K562 (cell line): ENCODE data around the gene GBX1. TPM values are rescaled to one million over a fixed set of nuclear protein-coding genes. Genes with fewer than 3 reads are reported as not detected.

Experiments used
- ATAC-seq: fragments of 200-7000 bp; cut with Tn5 transposase; 3 replicates; pipeline ENCODE4 v1.9.1; 2020; ENCODE audit warnings: moderate library complexity
- BruUV-seq: library from RNA; stranded (reverse); fragments of 400-500 nt; replicated peaks from 2 replicates; lab custom pipeline; 2021; lab: Mats Ljungman, UMichigan
- CTCF ChIA-PET: fragments of 300-600 bp; formaldehyde crosslinking; extraction: SDS; loops from one replicate; lab custom pipeline; 2021; ENCODE audit warnings: low intra/inter-chr PET ratio; lab: Yijun Ruan, JAX
- POLR2A ChIA-PET: fragments of 300-600, 350-650 bp; sonication (Branson Sonifier 250); formaldehyde crosslinking; extraction: SDS; loops from one replicate; lab custom pipeline; 2021; ENCODE audit warnings: antibody characterized with exemption, inconsistent platforms; lab: Yijun Ruan, JAX
- DNase-seq, 4 experiments: peaks; one replicate each; pipeline versions ENCODE4 v3.0.0 to v3.0.0-alpha.2; 2011 to 2018; ENCODE audit warnings: low spot score in 3 of 4, mixed read lengths in 3 of 4; ENCODE audit errors: extremely low read depth in 1 of 4
- FAIRE-seq: peaks from 2 replicates; lab custom pipeline; 2011; peaks lifted over from hg19 to GRCh38; lab: Jason Lieb, UNC
- H2AFZ ChIP-seq: 2 replicates; pipeline ENCODE4 v1.6.0; 2011; ENCODE audit warnings: low read depth, low read length, control low read depth, inconsistent platforms
- H3K27ac ChIP-seq: fragments of 200-600 bp; 3 replicates; pipeline ENCODE4 v1.8.0; 2011; ENCODE audit warnings: low read depth, mild to moderate bottlenecking, control low read depth, inconsistent platforms, low read length, moderate library complexity, mixed read lengths; ENCODE audit errors: extremely low read depth
- H3K27me3 ChIP-seq, 2 experiments: fragments of 300-600 bp in 1 of 2; 2 replicates in 1 of 2; 3 replicates in 1 of 2; pipeline versions ENCODE4 v1.6.0 to v1.8.0; 2011; ENCODE audit warnings: inconsistent platforms in 2 of 2, low read length in 2 of 2, mild to moderate bottlenecking in 1 of 2, mixed read lengths in 1 of 2, moderate library complexity in 1 of 2; ENCODE audit not compliant: control insufficient read depth in 2 of 2, insufficient read depth in 2 of 2
- H3K36me3 ChIP-seq: fragments of 300-600 bp; 3 replicates; pipeline ENCODE4 v1.8.0; 2011; ENCODE audit warnings: mild to moderate bottlenecking, low read length, inconsistent platforms; ENCODE audit not compliant: control insufficient read depth, insufficient read depth
- H3K4me1 ChIP-seq, 2 experiments: fragments of 200-600 bp in 1 of 2; replicated peaks in 1 of 2; 2 replicates in 1 of 2; 3 replicates in 1 of 2; pipeline versions ENCODE4 v1.5.1 to v1.8.0; 2011; ENCODE audit warnings: inconsistent platforms in 2 of 2, low read length in 2 of 2, mild to moderate bottlenecking in 1 of 2, mixed read lengths in 1 of 2, moderate library complexity in 1 of 2; ENCODE audit not compliant: control insufficient read depth in 2 of 2, insufficient read depth in 2 of 2
- H3K4me2 ChIP-seq: 2 replicates; pipeline ENCODE4 v1.6.1; 2011; ENCODE audit warnings: low read length, control low read depth, inconsistent platforms, mixed read lengths; ENCODE audit not compliant: insufficient read depth
- H3K4me3 ChIP-seq: fragments of 200-600 bp; sonication (generic), shearing (Covaris generic); 2 replicates; pipeline ENCODE4 v1.5.1; 2016; ENCODE audit warnings: control low read depth, inconsistent platforms
- H3K79me2 ChIP-seq: fragments of 200-600 bp; 3 replicates; pipeline ENCODE4 v1.8.0; 2011; ENCODE audit warnings: low read length, inconsistent platforms; ENCODE audit not compliant: control insufficient read depth, insufficient read depth
- H3K9ac ChIP-seq, 2 experiments: 2 replicates each; pipeline versions ENCODE4 v1.6.0 to v1.6.1; 2011; ENCODE audit warnings: low read depth in 2 of 2, low read length in 2 of 2, control low read depth in 1 of 2, inconsistent platforms in 1 of 2, mild to moderate bottlenecking in 1 of 2, mixed read lengths in 1 of 2; ENCODE audit not compliant: insufficient read depth in 1 of 2
- H3K9me1 ChIP-seq: one replicate; pipeline ENCODE4 v1.6.0; 2011; ENCODE audit warnings: inconsistent platforms, mild to moderate bottlenecking, low read length, moderate library complexity; ENCODE audit not compliant: control insufficient read depth, insufficient read depth
- H3K9me3 ChIP-seq: replicated peaks from 2 replicates; pipeline ENCODE4 v1.5.1; 2011; ENCODE audit warnings: low read depth, low read length, inconsistent platforms; ENCODE audit not compliant: control insufficient read depth, insufficient read depth
- H4K20me1 ChIP-seq: replicated peaks from 2 replicates; pipeline ENCODE4 v1.6.1; 2011; ENCODE audit warnings: low read length, inconsistent platforms, mixed read lengths; ENCODE audit not compliant: control insufficient read depth, insufficient read depth
- BRCA1 ChIP-seq, 2 experiments: fragments of 450-650 bp in 1 of 2; sonication (generic) in 1 of 2; formaldehyde crosslinking in 1 of 2; IDR thresholded peaks; 2 replicates each; pipeline versions ENCODE4 v1.5.0 to v1.6.1; 2017 to 2020; ENCODE audit warnings: mild to moderate bottlenecking in 1 of 2, missing genetic modification reagents in 1 of 2
- CBX3 ChIP-seq, 2 experiments: IDR thresholded peaks; 1 replicate in 1 of 2; 2 replicates in 1 of 2; pipeline ENCODE4 v1.6.1; 2012; ENCODE audit warnings: inconsistent platforms in 2 of 2, low read length in 2 of 2, borderline replicate concordance in 1 of 2, control low read depth in 1 of 2
- IRF2 ChIP-seq: sonication (generic); formaldehyde crosslinking; IDR thresholded peaks from 2 replicates; pipeline ENCODE4 v1.8.1; 2022; ENCODE audit warnings: mild to moderate bottlenecking, missing genetic modification reagents
- KLF16 ChIP-seq: IDR thresholded peaks from 2 replicates; pipeline ENCODE4 v1.6.1; 2016; ENCODE audit warnings: antibody characterized with exemption
- LEF1 ChIP-seq: fragments of 450-650 bp; IDR thresholded peaks from 2 replicates; pipeline ENCODE4 v1.6.1; 2016; ENCODE audit warnings: mild to moderate bottlenecking
- MAFG ChIP-seq: fragments of 450-650 bp; conservative IDR thresholded peaks from 2 replicates; pipeline ENCODE4 v1.6.1; 2016; ENCODE audit warnings: missing genetic modification characterization, missing compliant biosample characterization
- POLR2G ChIP-seq: fragments of 200-400 bp; formaldehyde crosslinking; IDR thresholded peaks from 2 replicates; pipeline ENCODE4 v1.6.1; 2017; ENCODE audit warnings: low read depth, mild to moderate bottlenecking, antibody characterized with exemption, low read length, moderate library complexity
- RBM34 ChIP-seq: fragments of 200-400 bp; formaldehyde crosslinking; IDR thresholded peaks from 2 replicates; pipeline ENCODE4 v1.6.1; 2018; ENCODE audit warnings: low read length, borderline replicate concordance; ENCODE audit not compliant: insufficient read depth
- SETDB1 ChIP-seq: IDR thresholded peaks from one replicate; pipeline ENCODE4 v1.6.1; 2012; ENCODE audit warnings: low read length, control low read depth, inconsistent platforms
- SMARCB1 ChIP-seq: IDR thresholded peaks from 2 replicates; pipeline ENCODE4 v1.6.1; 2011; ENCODE audit warnings: improper control_type of control experiment, low read depth; ENCODE audit not compliant: insufficient read length
- ZKSCAN8 ChIP-seq: fragments of 200-800 bp; sonication (Bioruptor generic); IDR thresholded peaks from 2 replicates; pipeline ENCODE4 v1.6.1; 2016; ENCODE audit warnings: missing genetic modification characterization, missing compliant biosample characterization
- ZNF197 ChIP-seq: fragments of 200-800 bp; sonication (Bioruptor generic); IDR thresholded peaks from 2 replicates; pipeline ENCODE4 v1.6.1; 2016; ENCODE audit warnings: low read depth, missing genetic modification characterization, missing compliant biosample characterization
- WGBS: fragments of 100-300 bp; shearing (Covaris generic); methylation state at CpG from one replicate; pipeline ENCODE4 v1.1.6; 2016; ENCODE audit warnings: low coverage, mixed read lengths; ENCODE audit not compliant: insufficient coverage; ENCODE audit errors: missing lambda C conversion rate; 5-methylcytosine and 5-hydroxymethylcytosine counted together
- in situ Hi-C: fragments of 300-500 bp; cut with MboI; formaldehyde crosslinking; loops from 4 replicates; pipeline ENCODE4 v1.15.0; 2018; ENCODE audit warnings: inconsistent platforms, mixed read lengths
- intact Hi-C: fragments of 100-400 bp; cut with micrococcal nuclease; formaldehyde crosslinking; loops from 2 replicates; pipeline ENCODE4 v1.14.2; 2022
- polyA plus RNA-seq, 8 experiments: library from polyadenylated mRNA; depleted of rRNA in 4 of 8; stranded (reverse) in 5 of 8; unstranded in 3 of 8; fragments of >200 nt; fragmentation: Nextera tagmentation in 2 of 8; fragmentation: Illumina TruSeq in 1 of 8; extraction: Ambion mirVana in 2 of 8; extraction: Trizol in 1 of 8; gene quantifications; 2 replicates each; pipeline versions ENCODE4 v1.2.1 to v1.2.3, GENCODE V29; 2011 to 2014; ENCODE audit warnings: inconsistent platforms in 1 of 8, missing spikeins in 1 of 8
- total RNA-seq, 7 experiments: library from RNA; depleted of rRNA in 6 of 7; stranded (reverse); fragments of >200 nt in 6 of 7; fragmentation: Illumina TruSeq in 2 of 7; extraction: Trizol in 2 of 7; gene quantifications; 2 replicates each; pipeline versions ENCODE4 v1.2.1 to v1.2.3, GENCODE V29; 2011 to 2021; ENCODE audit warnings: low replicate concordance in 1 of 7
- TF ChIP-seq, protein P1 (sequence below): IDR thresholded peaks from 2 replicates; pipeline ENCODE4 v1.6.1; 2011; ENCODE audit warnings: borderline replicate concordance, low read depth, mild to moderate bottlenecking, moderate library complexity, low read length; ENCODE audit not compliant: insufficient read depth, poor library complexity, severe bottlenecking
- TF ChIP-seq, protein P2 (sequence below), 2 experiments: fragments of 450-650 bp; IDR thresholded peaks; 2 replicates each; pipeline ENCODE4 v1.6.1; 2016
- TF ChIP-seq, protein P3 (sequence below): fragments of 250-450 bp; sonication (Bioruptor Pico); IDR thresholded peaks from 2 replicates; pipeline ENCODE4 v1.5.0; 2021

Gene GBX1
- total and polyA plus RNA-seq, 9 of the 15 experiments (the other 6 are each of a cell fraction or from before 2014, with no cell fraction given): not detected

DNA sequence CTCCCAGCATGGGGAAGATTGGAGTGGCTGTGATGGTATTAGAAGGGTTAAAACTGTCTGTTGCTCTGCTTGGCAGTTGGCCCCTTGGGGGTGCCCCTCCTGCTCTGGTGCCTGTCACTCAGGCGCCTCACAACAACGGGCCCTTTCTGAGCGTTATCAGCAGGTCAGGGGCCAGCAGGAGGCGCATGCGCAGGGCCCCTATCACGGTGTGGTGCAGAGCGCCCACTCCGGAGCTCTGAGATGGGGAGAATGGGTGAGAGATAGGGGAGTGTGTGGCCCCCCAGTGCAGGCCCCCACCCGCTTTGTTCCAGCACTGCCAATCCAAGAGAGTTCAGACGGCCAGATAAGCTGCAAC is 24.8 kb downstream of the GBX1 start (continued):
- TF ChIP-seq, protein P1, sequence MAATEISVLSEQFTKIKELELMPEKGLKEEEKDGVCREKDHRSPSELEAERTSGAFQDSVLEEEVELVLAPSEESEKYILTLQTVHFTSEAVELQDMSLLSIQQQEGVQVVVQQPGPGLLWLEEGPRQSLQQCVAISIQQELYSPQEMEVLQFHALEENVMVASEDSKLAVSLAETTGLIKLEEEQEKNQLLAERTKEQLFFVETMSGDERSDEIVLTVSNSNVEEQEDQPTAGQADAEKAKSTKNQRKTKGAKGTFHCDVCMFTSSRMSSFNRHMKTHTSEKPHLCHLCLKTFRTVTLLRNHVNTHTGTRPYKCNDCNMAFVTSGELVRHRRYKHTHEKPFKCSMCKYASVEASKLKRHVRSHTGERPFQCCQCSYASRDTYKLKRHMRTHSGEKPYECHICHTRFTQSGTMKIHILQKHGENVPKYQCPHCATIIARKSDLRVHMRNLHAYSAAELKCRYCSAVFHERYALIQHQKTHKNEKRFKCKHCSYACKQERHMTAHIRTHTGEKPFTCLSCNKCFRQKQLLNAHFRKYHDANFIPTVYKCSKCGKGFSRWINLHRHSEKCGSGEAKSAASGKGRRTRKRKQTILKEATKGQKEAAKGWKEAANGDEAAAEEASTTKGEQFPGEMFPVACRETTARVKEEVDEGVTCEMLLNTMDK: peak; percentile 3
- TF ChIP-seq SMARCB1: no peak

DNA sequence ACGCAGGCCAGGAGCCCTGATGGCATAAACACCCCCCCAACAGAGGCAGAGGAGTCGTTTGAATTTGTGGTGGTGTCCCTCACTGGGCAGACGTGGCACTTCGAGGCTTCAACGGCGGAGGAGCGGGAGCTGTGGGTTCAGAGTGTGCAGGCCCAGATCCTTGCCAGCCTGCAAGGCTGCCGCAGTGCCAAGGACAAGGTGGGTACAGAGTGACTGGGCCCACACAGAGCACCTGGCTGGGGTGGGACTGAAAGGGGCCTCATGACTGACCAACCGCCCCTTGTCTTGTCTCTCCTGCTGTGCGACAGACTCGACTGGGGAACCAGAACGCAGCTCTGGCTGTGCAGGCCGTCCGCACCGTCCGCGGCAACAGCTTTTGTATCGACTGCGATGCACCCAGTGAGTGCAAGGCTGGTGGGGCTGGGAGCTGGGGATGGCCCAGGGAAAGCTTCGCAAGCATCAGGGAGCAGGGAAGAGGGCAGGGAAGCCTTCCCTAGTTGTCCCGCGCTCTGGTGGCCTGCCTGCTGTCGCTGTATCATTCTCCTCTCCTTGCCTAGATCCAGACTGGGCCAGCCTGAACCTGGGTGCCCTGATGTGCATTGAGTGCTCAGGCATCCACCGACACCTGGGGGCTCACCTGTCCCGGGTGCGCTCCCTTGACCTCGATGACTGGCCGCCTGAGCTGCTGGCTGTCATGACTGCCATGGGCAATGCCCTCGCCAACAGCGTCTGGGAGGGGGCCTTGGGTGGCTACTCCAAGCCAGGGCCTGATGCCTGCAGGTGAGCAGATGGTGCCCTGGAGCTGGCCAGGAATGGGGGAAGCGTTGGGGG is 25.4 kb downstream of the GBX1 start:
- BruUV-seq: no TSS peak
- no peak for TF ChIP-seq BRCA1 (IDR thresholded peaks at IDR 0.05)
- no peak for TF ChIP-seq BRCA1 (CRISPR knock-in tag; IDR thresholded peaks at IDR 0.05)
- no peak for TF ChIP-seq ZKSCAN8 (CRISPR knock-in tag)
- no peak for TF ChIP-seq LEF1
- no peak for TF ChIP-seq ZNF197 (CRISPR knock-in tag)
- no peak for TF ChIP-seq IRF2
- TF ChIP-seq RBM34: no peak
- TF ChIP-seq, protein P2, sequence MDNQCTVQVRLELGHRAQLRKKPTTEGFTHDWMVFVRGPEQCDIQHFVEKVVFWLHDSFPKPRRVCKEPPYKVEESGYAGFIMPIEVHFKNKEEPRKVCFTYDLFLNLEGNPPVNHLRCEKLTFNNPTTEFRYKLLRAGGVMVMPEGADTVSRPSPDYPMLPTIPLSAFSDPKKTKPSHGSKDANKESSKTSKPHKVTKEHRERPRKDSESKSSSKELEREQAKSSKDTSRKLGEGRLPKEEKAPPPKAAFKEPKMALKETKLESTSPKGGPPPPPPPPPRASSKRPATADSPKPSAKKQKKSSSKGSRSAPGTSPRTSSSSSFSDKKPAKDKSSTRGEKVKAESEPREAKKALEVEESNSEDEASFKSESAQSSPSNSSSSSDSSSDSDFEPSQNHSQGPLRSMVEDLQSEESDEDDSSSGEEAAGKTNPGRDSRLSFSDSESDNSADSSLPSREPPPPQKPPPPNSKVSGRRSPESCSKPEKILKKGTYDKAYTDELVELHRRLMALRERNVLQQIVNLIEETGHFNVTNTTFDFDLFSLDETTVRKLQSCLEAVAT (IDR thresholded peaks at IDR 0.05): 0 out of 4 replicates have a peak, but pooled peaks of 1 of the 2 experiments have one; percentile 21
- TF ChIP-seq CBX3 (IDR thresholded peaks at IDR 0.05; ENCODE audit: borderline replicate concordance in 1 of 2, low read length in 2 of 2): no peak
- TF ChIP-seq POLR2G: peak; percentile 62
- no peak for TF ChIP-seq KLF16
- no peak for TF ChIP-seq SETDB1
- TF ChIP-seq, protein P3, sequence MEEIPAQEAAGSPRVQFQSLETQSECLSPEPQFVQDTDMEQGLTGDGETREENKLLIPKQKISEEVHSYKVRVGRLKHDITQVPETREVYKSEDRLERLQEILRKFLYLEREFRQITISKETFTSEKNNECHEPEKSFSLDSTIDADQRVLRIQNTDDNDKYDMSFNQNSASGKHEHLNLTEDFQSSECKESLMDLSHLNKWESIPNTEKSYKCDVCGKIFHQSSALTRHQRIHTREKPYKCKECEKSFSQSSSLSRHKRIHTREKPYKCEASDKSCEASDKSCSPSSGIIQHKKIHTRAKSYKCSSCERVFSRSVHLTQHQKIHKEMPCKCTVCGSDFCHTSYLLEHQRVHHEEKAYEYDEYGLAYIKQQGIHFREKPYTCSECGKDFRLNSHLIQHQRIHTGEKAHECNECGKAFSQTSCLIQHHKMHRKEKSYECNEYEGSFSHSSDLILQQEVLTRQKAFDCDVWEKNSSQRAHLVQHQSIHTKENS: no peak
- TF ChIP-seq MAFG (tag): no peak

More for the DNA sequence above, 25.4 kb downstream of the GBX1 start:
- ATAC-seq (no peak), DNase-seq (no peak), FAIRE-seq (no peak)
- Histone ChIP-seq H3K36me3 (peaks cover 73% of the 10 kb centered on the region), H3K27ac (no peak overlapping the region), H3K27me3 (no peaks in the 10 kb centered on the region; a peak in 1 of 5 replicates), H3K79me2 (no peaks in the 10 kb centered on the region), H3K4me1 (peaks cover 0 to 29% of the 10 kb centered on the region in 2 experiments; a peak in 2 of 5 replicates), H3K4me2 (no peak overlapping the region), H3K9me1 (peaks cover 5% of the 10 kb centered on the region), H3K9ac (no peak overlapping the region), H3K9me3 (no peaks in the 10 kb centered on the region), H2AFZ (no peak overlapping the region), H3K4me3 (no peak overlapping the region), H4K20me1 (peaks cover 4% of the 10 kb centered on the region; the same call in 1 of the 2 replicates)
- CTCF ChIA-PET: interaction anchor here (0.7 kb wide), 1 partner anchor 31 kb away, joined by 4 read pairs; no protein-coding TSS in a partner anchor
- WGBS: 93% methylated on average over 31 of the region's 31 CpGs
- in situ Hi-C loops: no loop called here
- POLR2A ChIA-PET: interaction anchor here (0.6 to 1.4 kb wide), 5 partner anchors 9 to 156 kb away, joined by 3 to 5 read pairs (median 4); partner anchors contain the start of gene FASTK
- intact Hi-C loops: no loop called here
